ENCODE results near the gene ANO7.

Gene ANO7

DNA sequence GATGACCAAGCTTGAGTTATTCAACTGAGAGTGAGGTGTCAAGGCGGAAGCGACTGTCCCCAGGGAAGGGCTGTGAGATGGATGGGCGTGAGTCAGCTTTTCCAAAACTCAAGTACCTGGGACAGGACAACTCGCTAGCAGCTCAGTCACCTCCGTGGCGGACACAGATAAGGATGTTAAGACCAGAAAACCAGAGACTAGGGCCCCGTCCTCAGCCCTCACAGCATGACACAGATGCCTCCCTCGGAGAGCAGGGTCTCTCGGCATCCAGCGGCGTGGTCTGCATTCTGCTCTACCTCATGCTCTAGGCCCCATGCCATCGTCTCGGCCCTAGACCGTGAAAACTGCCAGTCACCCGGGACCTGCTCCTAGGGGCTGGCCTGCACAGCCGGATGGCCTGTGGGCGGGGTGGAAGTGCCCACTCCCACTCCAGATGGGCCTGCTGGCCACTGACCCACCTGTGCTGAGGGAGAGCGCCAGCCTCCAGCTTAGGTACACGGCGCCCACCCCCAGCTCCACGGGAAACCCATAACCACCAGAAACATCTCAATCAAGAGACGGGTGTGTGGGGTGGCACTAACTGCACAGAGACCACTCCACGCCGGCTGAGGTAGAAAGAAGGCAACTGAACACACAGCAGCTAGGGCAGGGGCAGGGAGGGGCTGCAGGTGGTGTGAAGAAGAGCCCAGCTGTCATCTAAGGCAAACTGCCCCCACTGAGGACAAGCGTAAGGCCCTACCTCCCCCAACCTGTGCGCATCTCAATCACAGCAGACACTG lies 39.8 kb downstream of the ANO7 start:
- TF ChIP-seq GATA1 (IDR thresholded peaks at IDR 0.05; ENCODE audit: low read depth, low read length) (no peak), POLR2A (IDR thresholded peaks at IDR 0.05; ENCODE audit: low read length) (no peak)

DNA sequence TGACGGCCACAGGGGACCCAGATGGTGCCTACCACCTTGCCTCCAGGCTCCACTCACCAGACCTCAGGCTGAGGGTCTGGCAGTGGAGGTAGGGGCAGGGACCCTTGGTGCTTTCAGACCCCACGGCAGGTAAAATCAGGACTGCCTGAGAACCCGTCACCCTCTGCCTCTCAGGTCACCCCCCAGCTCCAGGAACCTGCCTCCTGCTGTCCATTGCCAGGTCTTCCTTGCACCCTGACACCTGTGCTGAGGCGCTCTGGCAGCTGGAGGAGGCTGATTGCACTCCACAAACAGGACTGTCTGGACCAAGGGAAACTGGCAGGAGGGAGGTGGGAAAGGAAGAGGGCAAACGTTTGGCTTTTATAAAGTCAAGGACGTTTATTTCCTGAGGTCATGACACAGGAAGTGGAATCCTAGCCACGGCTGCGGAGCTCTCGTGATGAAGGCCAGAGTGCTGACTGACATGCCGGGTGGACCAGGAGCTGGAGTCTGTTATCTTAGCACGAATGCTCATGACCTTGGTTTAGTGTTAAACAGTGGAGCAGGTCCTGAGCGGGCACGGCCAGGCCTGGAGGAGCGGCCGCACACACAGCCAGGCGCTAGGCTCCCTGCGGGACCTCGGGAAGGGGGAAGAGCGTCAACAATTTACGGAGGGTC lies 40.5 kb downstream of the ANO7 start:
- DNase-seq: no peak
- TF ChIP-seq GATA1 (IDR thresholded peaks at IDR 0.05; ENCODE audit: low read depth, low read length) (no peak), POLR2A (IDR thresholded peaks at IDR 0.05; ENCODE audit: low read length) (no peak)

More for the DNA sequence above, 39.8 kb downstream of the ANO7 start:
- DNase-seq: no peak

DNA sequence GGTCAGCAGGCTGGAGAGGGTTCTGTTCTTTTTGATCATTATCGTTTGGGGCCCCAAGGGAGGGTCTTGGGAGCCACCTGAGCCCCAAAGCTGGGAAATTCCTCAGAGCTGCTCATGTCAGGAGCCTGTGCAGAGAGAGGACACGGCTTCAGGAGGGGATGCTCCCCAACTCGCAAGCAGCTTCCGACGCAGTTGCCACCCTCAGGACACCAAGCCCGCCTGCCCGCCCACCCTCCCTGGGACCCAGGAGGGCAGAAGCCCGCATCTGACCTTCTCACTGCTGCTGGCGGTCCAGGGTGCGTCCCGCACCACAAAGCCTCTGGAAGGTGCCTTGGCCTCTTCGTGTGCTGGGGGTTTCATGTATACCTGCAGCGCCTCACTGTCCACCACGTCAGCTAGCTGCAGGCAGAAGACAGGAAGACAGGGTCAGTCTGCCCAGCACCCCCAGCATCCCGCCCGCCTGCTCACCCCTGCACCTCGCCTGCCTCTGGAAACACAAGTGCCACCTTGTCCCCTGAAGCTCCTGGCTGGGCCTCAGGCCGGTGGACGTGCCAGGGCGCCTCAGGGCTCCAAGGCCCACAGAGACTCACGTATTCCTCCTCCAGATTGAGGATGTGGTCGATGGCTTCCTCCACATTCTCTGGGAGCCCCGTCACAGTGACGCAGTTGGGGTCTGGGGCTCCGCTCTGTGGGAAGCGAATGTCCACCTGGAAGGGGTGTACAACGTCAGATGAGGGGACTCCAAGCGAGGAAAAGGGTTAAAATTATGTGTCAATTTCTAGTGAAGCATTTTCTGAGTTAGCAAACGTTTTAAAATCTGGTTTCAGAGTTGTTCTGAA lies 41.3 kb downstream of the ANO7 start:
- no peak for DNase-seq
- TF ChIP-seq POLR2A (IDR thresholded peaks at IDR 0.05; ENCODE audit: low read length): no peak
- TF ChIP-seq GATA1 (IDR thresholded peaks at IDR 0.05; ENCODE audit: low read depth, low read length): no peak

DNA sequence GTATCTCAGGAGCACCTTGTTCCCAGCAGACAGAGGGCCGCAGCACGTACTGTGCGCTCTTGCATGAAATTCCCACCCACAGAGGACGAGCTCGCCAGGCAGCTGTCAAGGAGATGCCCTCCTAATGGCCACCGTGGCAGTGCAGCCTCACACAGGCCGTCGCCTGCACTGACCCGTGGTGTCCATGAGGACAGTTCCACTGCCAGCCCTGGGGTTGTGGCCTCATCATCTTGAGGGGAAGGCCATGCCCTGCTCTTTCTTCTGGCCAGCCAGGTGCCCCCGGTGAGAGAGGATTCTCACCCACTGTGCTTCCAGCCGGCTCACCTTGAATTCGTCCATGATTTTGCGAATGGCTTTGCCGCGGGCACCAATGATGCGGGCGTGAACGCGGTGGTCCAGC lies 42.0 kb downstream of the ANO7 start:
- TF ChIP-seq POLR2A (IDR thresholded peaks at IDR 0.05; ENCODE audit: low read length) (no peak), GATA1 (IDR thresholded peaks at IDR 0.05; ENCODE audit: low read depth, low read length) (no peak)

DNA sequence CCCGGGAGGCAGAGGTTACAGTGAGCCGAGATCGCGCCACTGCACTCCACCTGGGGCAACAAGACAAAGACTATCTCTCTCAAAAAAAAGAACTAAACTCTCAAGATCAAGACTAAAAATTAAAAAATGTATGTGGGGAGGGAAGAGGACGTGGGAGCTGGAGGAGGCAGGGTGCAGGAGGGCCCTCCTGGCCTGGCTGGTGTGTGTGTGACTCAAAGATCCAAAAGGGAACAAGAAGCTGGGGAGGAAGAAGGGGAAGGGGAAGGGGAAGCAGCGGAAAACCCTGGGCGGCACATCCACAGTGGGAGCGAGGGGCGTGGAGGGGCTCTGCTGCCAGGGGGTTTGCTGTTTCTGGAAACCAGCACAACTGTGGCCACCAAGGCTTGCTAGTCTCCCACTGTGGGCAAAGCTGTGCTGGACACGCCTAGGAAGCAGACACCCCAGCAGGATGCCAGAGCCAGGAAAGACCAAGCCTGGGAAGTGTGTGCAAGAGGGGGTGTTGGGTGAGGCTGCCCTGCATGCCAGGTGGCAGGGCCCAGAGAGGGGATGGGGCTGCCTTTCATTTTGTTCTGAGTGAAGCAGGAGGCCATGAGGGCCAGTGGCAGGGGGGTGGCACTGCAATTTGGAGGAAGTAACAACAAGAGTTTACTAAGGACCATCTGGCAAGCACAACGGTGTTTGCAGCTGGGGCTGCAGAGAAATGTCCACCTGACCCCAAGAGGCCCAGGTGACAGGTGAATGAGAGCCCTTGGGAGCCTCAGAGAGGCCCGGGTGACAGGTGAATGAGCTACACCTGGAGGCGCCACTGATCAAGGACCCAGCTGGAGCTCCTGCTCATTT lies 44.5 kb downstream of the ANO7 start:
- TF ChIP-seq POLR2A (IDR thresholded peaks at IDR 0.05; ENCODE audit: low read length) (no peak), GATA1 (IDR thresholded peaks at IDR 0.05; ENCODE audit: low read depth, low read length) (no peak)
- no peak for DNase-seq

More for the DNA sequence above, 42.0 kb downstream of the ANO7 start:
- no peak for DNase-seq

DNA sequence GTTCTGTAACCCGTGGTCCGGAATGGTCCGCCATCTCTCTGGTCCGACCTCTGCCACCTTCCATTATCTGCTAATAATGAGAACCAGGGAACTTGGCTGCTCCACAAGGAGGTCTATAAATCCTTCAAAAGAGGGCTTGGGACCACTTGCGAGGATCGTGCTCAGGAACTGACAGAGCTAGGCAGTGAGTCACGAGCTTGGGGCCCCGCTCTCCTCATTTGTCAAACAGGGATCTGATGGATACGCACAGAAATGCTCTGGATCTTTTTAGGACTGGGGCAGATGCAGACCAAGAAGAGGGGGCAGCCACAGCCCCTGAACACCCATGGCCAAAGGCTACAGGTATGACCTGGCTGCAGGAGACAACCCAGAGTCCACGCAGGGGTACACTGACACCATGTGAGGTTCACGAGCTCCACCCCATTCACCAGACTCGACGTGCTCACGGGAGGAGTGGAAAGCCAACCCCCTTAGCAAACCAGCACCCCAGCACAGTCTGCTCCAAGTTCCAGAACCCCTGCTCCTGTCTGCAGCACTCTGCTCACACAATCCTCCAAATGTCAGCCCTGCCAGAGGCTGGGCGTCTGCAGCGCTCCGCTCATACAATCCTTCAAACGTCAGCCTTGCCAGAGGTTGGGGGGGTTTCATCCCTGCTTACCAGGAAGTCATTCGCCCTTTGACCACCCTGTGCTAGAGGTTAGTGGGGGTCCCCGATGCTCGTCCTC lies 45.8 kb downstream of the ANO7 start:
- no peak for DNase-seq
- TF ChIP-seq GATA1 (IDR thresholded peaks at IDR 0.05; ENCODE audit: low read depth, low read length) (no peak), POLR2A (IDR thresholded peaks at IDR 0.05; ENCODE audit: low read length) (no peak)

DNA sequence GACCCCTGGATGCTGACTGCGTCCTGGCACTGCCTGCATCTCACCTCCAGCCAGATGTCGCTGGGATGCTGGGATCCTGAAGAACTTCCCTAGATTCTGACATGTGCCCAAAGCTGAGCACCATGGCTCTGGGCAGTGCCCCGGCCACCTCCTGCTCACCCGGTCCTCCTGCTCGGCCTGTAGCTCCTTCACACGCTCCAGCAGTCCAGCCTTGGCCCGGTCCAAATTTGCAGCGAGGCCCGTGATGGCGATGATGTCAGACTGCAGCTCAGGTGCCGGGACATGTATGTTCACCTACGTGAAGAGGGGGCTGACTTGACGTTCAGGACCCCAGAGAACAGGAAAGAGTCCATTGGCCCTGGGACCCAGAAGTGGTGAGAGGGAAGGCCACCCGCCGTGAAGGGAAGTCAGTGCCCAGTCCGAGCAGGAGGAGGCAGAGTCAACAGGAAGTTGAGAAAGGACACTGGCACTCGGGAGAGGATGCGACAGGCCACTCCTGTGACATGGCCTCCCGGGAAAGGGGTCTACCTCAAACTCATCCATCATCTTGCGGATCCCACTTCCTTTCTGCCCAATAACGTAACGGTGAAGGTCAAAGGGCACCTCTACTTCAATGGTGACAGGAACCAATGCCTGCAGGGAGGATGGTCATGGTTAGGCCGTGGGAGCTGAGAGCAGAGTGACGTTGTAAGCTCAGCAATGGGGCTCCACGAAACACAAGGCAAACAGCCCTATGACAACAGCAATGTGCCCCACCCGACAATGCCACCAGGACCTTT lies 46.7 kb downstream of the ANO7 start:
- no peak for DNase-seq
- TF ChIP-seq GATA1 (IDR thresholded peaks at IDR 0.05; ENCODE audit: low read depth, low read length): no peak
- no peak for TF ChIP-seq POLR2A (IDR thresholded peaks at IDR 0.05; ENCODE audit: low read length)

DNA sequence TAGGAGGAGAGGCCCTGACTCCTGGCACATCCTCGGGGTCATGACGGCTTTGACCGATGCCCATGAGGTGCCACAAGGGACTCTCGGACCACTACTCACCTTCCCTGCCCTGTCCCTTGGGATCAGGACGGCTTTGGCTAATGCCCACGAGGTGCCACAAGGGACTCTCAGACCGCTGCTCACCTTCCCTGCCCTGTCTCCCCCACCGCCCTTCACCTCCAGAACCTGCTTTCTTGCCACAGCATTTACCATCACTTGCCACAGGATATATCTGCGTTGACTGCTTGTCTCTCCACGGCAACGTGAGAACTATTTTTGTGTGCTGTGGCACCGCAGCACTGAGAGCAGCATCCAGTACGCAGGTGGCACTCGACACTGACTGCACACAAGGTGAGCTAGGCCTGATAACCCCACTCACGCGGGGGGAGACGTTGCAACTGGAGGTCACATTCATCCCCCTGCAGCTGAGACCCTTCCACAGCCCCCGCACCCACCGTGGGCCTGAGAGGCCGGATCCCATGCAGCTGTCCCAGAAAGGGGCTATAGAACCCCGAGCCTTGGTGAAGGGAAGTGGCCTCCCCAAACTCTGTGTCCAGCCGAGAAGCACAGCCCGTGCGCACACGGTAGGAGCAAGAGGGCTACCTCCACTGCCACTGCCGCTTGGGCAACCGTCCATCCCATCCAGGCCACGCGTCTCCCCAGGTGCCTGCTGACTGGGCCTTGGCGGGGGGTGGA lies 47.5 kb downstream of the ANO7 start:
- no peak for DNase-seq
- no peak for TF ChIP-seq GATA1 (IDR thresholded peaks at IDR 0.05; ENCODE audit: low read depth, low read length)
- TF ChIP-seq POLR2A (IDR thresholded peaks at IDR 0.05; ENCODE audit: low read length): no peak

DNA sequence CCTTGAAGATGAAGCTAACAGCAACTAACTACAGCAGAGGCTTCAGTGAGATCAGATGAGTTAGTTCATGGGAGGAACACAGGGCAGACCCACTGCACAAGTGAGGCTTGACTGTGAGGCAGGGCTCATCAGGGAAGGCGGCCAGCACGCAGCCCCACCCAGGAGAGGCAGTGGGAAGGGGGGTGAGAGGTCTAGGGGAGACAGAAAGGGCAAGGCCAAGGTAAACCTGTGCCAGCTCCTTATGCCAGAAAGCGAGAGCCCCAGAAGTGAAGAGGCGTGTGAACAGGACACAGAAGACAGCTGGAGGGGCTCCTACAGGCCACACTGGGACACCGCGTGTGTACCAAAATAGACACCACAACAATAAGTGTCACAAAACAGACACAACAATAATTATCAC lies 48.6 kb downstream of the ANO7 start:
- TF ChIP-seq POLR2A (IDR thresholded peaks at IDR 0.05; ENCODE audit: low read length): no peak
- TF ChIP-seq GATA1 (IDR thresholded peaks at IDR 0.05; ENCODE audit: low read depth, low read length): no peak
- no peak for DNase-seq

DNA sequence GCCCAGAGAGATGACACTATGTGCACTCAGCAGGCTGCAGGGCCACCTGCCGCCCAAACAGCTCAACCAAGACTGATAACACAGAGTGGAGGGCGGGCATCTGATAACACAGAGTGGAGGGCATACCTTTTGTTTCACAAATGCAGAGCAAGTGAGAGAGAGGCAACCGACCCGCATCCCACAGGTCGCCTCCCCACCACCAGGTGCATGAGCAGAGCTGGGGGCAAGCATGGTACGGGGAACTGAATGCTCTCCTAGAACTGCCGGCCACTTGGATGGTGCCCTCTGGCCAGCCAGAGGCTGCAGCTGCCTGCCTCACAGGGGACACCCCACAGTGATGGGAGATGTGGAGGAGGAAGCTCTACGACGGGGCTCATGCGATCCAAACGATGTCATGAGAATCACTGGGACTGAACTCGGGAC lies 49.5 kb downstream of the ANO7 start:
- TF ChIP-seq GATA1 (IDR thresholded peaks at IDR 0.05; ENCODE audit: low read depth, low read length) (no peak), POLR2A (IDR thresholded peaks at IDR 0.05; ENCODE audit: low read length) (no peak)
- no peak for DNase-seq

DNA sequence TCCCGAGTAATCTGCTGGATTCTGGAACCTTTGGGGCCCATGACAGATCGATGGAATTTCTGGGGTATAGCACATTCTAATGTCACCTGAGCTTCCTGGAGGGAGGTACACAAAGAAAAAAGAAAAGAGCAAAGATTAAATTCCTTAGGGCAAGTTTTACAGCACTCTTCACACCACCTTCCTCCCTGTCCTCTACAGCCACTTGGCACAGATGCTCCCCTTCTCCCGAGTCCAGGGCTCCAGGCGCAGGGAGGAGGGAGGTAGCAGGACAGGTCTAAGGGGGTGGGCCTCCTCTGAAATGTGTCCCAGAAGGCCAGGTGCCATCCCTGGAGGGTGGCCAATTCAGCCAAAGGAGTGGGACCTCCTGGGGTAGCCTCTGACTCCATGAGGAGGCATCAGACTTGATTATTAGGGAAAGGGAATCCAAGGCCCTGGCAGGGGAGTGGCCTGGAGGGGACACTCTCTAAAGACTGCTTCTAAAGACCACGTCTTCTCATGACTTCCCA lies 50.3 kb downstream of the ANO7 start:
- no peak for DNase-seq
- TF ChIP-seq POLR2A (IDR thresholded peaks at IDR 0.05; ENCODE audit: low read length) (no peak), GATA1 (IDR thresholded peaks at IDR 0.05; ENCODE audit: low read depth, low read length) (no peak)
